IPS-11a (cell line): ENCODE data around the gene CCDC28A.

Source experiments
- H3K4me3 ChIP-seq: one replicate; pipeline ENCODE4 v1.5.1; 2013; ENCODE audit warnings: low read depth, low read length, control low read depth

Gene CCDC28A

DNA sequence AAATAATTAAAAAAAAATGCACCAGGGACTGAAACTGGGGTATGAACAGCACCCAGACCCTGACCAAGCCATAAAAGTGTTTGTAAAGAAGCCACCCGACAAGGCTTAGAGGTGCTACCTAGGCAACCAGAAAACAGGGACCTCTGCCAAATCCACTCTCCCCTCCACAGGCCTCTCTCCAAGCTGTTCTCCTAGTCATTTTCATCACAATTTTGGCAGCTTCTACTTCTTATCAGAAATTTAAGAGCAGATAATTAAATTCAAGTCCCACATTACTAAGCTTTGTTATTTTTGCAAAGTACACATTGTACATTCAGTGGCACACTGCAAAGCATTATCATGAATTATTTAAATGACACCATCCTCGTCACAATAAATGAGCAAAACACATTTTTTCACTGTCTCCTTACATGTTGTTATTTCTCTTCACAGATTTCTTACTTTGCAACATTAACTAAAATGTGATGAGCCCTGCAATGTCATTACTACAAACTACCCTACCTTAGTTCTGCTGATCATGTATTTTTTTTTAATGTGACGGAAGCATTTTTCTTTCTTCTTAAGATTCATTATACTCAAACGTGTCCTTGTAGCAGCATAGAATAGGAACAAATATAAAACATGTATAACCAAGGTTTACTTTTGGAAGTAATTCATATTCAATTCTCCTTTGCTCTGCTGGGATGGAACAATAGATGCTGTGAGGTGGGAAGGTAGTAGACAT lies 60.4 kb downstream of the CCDC28A start:
- no peak overlapping the region for H3K4me3 ChIP-seq

DNA sequence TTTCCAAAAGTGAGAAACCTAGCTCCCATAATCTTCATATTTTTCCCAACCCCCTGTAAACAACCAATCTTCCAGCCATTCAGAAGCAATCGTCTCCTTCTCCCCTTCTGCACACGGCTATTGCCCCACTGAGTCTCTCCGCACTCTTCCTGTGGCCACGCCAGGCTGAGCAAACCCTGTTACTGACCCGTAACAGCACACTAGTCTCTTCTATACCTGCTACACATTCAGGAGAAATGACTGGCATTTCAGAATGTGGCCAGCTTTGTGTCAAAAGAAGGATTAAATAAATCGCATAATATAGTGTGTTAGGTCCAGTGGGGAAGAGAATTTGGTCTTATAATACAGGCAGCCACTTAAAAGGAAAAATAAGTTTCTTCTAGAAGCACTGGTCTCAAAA lies 63.7 kb downstream of the CCDC28A start:
- H3K4me3 ChIP-seq, result no peak overlapping the region
